H1 (cell line): ENCODE measurements around the gene HGD. TPM values are rescaled to one million over a fixed set of nuclear protein-coding genes. Genes with fewer than 3 reads are reported as not detected.

Experiments used
- CTCF ChIA-PET: fragments of 300-600 bp; sonication (Branson Sonifier 250); formaldehyde crosslinking; loops from one replicate; lab custom pipeline; 2021; ENCODE audit not compliant: partially characterized antibody; lab: Charles Lee
- POLR2A ChIA-PET: fragments of 300-600 bp; sonication (Branson Sonifier 250); formaldehyde crosslinking; loops from one replicate; lab custom pipeline; 2021; ENCODE audit warnings: inconsistent platforms; ENCODE audit not compliant: partially characterized antibody; lab: Charles Lee
- DNase-seq, 2 experiments: peaks; one replicate each; pipeline versions ENCODE4 v3.0.0 to v3.0.0-alpha.2; 2010 to 2022; ENCODE audit warnings: low spot score in 2 of 2, low read depth in 1 of 2, mixed read lengths in 1 of 2
- FAIRE-seq: peaks from 2 replicates; lab custom pipeline; 2011; peaks lifted over from hg19 to GRCh38; lab: Jason Lieb, UNC
- H2AFZ ChIP-seq: 2 replicates; pipeline ENCODE4 v1.8.1; 2012; ENCODE audit warnings: low read length, inconsistent platforms
- H2AK5ac ChIP-seq: 2 replicates; pipeline ENCODE4 v1.6.1; 2013; ENCODE audit warnings: low read depth, low read length
- H2BK120ac ChIP-seq: replicated peaks from 2 replicates; pipeline ENCODE3; 2013; ENCODE audit warnings: low read depth, low read length, inconsistent platforms
- H2BK12ac ChIP-seq: 2 replicates; pipeline ENCODE4 v1.6.1; 2013; ENCODE audit warnings: low read depth, low read length
- H2BK15ac ChIP-seq: 2 replicates; pipeline ENCODE4 v1.6.1; 2013; ENCODE audit warnings: low read length
- H2BK20ac ChIP-seq: 2 replicates; pipeline ENCODE4 v1.6.1; 2013; ENCODE audit warnings: low read length
- H2BK5ac ChIP-seq: 2 replicates; pipeline ENCODE4 v1.6.1; 2013; ENCODE audit warnings: low read depth, low read length
- H3K14ac ChIP-seq: 2 replicates; pipeline ENCODE4 v1.6.1; 2013; ENCODE audit warnings: inconsistent platforms; ENCODE audit not compliant: insufficient read length
- H3K18ac ChIP-seq: 2 replicates; pipeline ENCODE4 v1.6.1; 2013; ENCODE audit warnings: low read length; ENCODE audit errors: extremely low read depth
- H3K23ac ChIP-seq: 2 replicates; pipeline ENCODE4 v1.6.1; 2013; ENCODE audit warnings: inconsistent platforms; ENCODE audit not compliant: insufficient read length
- H3K23me2 ChIP-seq: 2 replicates; pipeline ENCODE4 v1.6.1; 2013; ENCODE audit warnings: low read depth, low read length
- H3K27ac ChIP-seq: 2 replicates; pipeline ENCODE4 v1.6.1; 2011; ENCODE audit warnings: low read depth, low read length, inconsistent platforms
- H3K27me3 ChIP-seq, 4 experiments: replicated peaks in 1 of 4; 1 replicate in 1 of 4; 2 replicates in 3 of 4; pipeline versions ENCODE4 v1.6.1 to v1.8.1; 2011 to 2013; ENCODE audit warnings: low read length in 3 of 4, mild to moderate bottlenecking in 3 of 4, inconsistent platforms in 2 of 4, mixed read lengths in 2 of 4, moderate library complexity in 1 of 4; ENCODE audit not compliant: control insufficient read depth in 3 of 4, insufficient read depth in 3 of 4; ENCODE audit errors: extremely low read depth in 1 of 4
- H3K36me3 ChIP-seq, 4 experiments: 2 replicates each; pipeline versions ENCODE4 v1.6.1 to v1.8.1; 2011 to 2013; ENCODE audit warnings: mild to moderate bottlenecking in 4 of 4, low read length in 3 of 4, moderate library complexity in 2 of 4, control low read depth in 1 of 4, inconsistent platforms in 1 of 4; ENCODE audit not compliant: insufficient read depth in 4 of 4, control insufficient read depth in 2 of 4
- H3K4ac ChIP-seq: replicated peaks from 2 replicates; pipeline ENCODE3; 2013; ENCODE audit warnings: low read length, low read depth, mixed read lengths, inconsistent platforms; ENCODE audit not compliant: insufficient read length
- H3K4me1 ChIP-seq, 4 experiments: replicated peaks in 1 of 4; 1 replicate in 1 of 4; 2 replicates in 3 of 4; pipeline versions ENCODE4 v1.6.1 to v1.8.1; 2011 to 2013; ENCODE audit warnings: low read length in 3 of 4, inconsistent platforms in 2 of 4, mixed read lengths in 1 of 4; ENCODE audit not compliant: insufficient read depth in 4 of 4, control insufficient read depth in 3 of 4
- H3K4me2 ChIP-seq, 2 experiments: 2 replicates each; pipeline versions ENCODE4 v1.6.1 to v1.8.1; 2011 to 2013; ENCODE audit warnings: low read depth in 2 of 2, low read length in 2 of 2, control low read depth in 1 of 2, inconsistent platforms in 1 of 2, mild to moderate bottlenecking in 1 of 2; ENCODE audit not compliant: insufficient read depth in 1 of 2
- H3K4me3 ChIP-seq, 4 experiments: fragments of 200-600, 300-600 bp in 1 of 4; sonication (generic), shearing (Covaris generic), sonication (Bioruptor Twin) in 1 of 4; 2 replicates each; pipeline versions ENCODE4 v1.5.1 to v1.8.1; 2011 to 2016; ENCODE audit warnings: low read length in 4 of 4, low read depth in 3 of 4, control low read depth in 2 of 4, inconsistent platforms in 2 of 4, mild to moderate bottlenecking in 2 of 4, mixed read lengths in 1 of 4, moderate library complexity in 1 of 4; ENCODE audit not compliant: insufficient read depth in 2 of 4; ENCODE audit errors: extremely low read depth in 1 of 4
- H3K56ac ChIP-seq: replicated peaks from 2 replicates; pipeline ENCODE3; 2013; ENCODE audit warnings: low read depth, mild to moderate bottlenecking, mixed read lengths, low read length, inconsistent platforms; ENCODE audit not compliant: insufficient read length
- H3K79me1 ChIP-seq: 2 replicates; pipeline ENCODE4 v1.6.1; 2013; ENCODE audit warnings: low read depth, low read length, control low read depth
- H3K79me2 ChIP-seq, 2 experiments: 2 replicates each; pipeline versions ENCODE4 v1.6.1 to v1.8.1; 2012 to 2013; ENCODE audit warnings: low read length in 2 of 2, mild to moderate bottlenecking in 2 of 2, inconsistent platforms in 1 of 2; ENCODE audit not compliant: insufficient read depth in 2 of 2, control insufficient read depth in 1 of 2
- H3K9ac ChIP-seq, 4 experiments: replicated peaks in 1 of 4; 1 replicate in 1 of 4; 2 replicates in 3 of 4; pipeline versions ENCODE4 v1.6.1 to v1.8.1; 2011 to 2013; ENCODE audit warnings: low read depth in 3 of 4, low read length in 3 of 4, control low read depth in 2 of 4, mild to moderate bottlenecking in 2 of 4, moderate library complexity in 2 of 4, inconsistent platforms in 1 of 4; ENCODE audit errors: extremely low read depth in 1 of 4
- H3K9me3 ChIP-seq, 2 experiments: 2 replicates each; pipeline versions ENCODE4 v1.6.1 to v1.8.1; 2012 to 2013; ENCODE audit warnings: mild to moderate bottlenecking in 2 of 2, moderate library complexity in 2 of 2, control low read depth in 1 of 2, inconsistent platforms in 1 of 2, low read depth in 1 of 2, low read length in 1 of 2, mixed read lengths in 1 of 2; ENCODE audit not compliant: insufficient read depth in 2 of 2
- H4K20me1 ChIP-seq, 2 experiments: replicated peaks in 1 of 2; 2 replicates each; pipeline versions ENCODE3 to v1.8.1; 2011 to 2013; ENCODE audit warnings: inconsistent platforms in 2 of 2, low read length in 2 of 2, mild to moderate bottlenecking in 1 of 2; ENCODE audit not compliant: insufficient read depth in 2 of 2, control insufficient read depth in 1 of 2
- H4K5ac ChIP-seq: 2 replicates; pipeline ENCODE4 v1.6.1; 2013; ENCODE audit warnings: low read length, low read depth, mixed read lengths, inconsistent platforms; ENCODE audit not compliant: insufficient read length
- H4K8ac ChIP-seq: 2 replicates; pipeline ENCODE4 v1.8.0; 2013; ENCODE audit warnings: mild to moderate bottlenecking, moderate library complexity, low read length, inconsistent platforms; ENCODE audit not compliant: insufficient read depth; ENCODE audit errors: extremely low read depth
- H4K91ac ChIP-seq: replicated peaks from 2 replicates; pipeline ENCODE3; 2013; ENCODE audit warnings: low read length, mixed read lengths, inconsistent platforms; ENCODE audit not compliant: insufficient read length
- NANOG ChIP-seq: IDR thresholded peaks from 2 replicates; pipeline ENCODE4 v1.6.1; 2011; ENCODE audit warnings: low read length, low read depth, mild to moderate bottlenecking, inconsistent platforms; ENCODE audit not compliant: insufficient read depth, poor library complexity, severe bottlenecking
- WGBS, 2 experiments: shearing (Covaris generic) in 1 of 2; methylation state at CpG; one replicate each; pipeline versions ENCODE4 v1.1.6 to v1.1.7; 2013 to 2015; ENCODE audit warnings: low lambda C conversion rate in 2 of 2, mixed read lengths in 2 of 2, inconsistent platforms in 1 of 2, low coverage in 1 of 2, missing lambda C conversion rate in 1 of 2; ENCODE audit not compliant: insufficient replicate concordance in 2 of 2, insufficient coverage in 1 of 2, insufficient read length in 1 of 2; ENCODE audit errors: extremely low coverage in 1 of 2, missing lambda C conversion rate in 1 of 2; 5-methylcytosine and 5-hydroxymethylcytosine counted together
- polyA plus RNA-seq, 7 experiments: library from polyadenylated mRNA; depleted of rRNA in 3 of 7; stranded (reverse) in 5 of 7; unstranded in 2 of 7; fragments of >200 nt in 5 of 7; fragments of 200-250 nt in 2 of 7; gene quantifications; 1 replicate in 5 of 7; 2 replicates in 1 of 7; 4 replicates in 1 of 7; pipeline versions ENCODE4 v1.2.1 to v1.2.3, GENCODE V29; 2011 to 2013; ENCODE audit warnings: missing spikeins in 2 of 7, mixed read lengths in 2 of 7
- total RNA-seq: library from RNA; stranded (reverse); fragmentation: NEBNext Ultra II Directional; extraction: Animal tissue kit (Norgen Biotek cat#: 25700); gene quantifications from 2 replicates; pipeline ENCODE4 v1.2.1, GENCODE V29; 2021
- TF ChIP-seq, protein P1 (sequence below): IDR thresholded peaks from 2 replicates; pipeline ENCODE4 v1.6.1; 2012; ENCODE audit warnings: inconsistent platforms

The HGD gene
- total and polyA plus RNA-seq, 2 of the 8 experiments (the other 6 are each of a cell fraction or from before 2014, with no cell fraction given), result 0.11 TPM; not detected in 1

DNA sequence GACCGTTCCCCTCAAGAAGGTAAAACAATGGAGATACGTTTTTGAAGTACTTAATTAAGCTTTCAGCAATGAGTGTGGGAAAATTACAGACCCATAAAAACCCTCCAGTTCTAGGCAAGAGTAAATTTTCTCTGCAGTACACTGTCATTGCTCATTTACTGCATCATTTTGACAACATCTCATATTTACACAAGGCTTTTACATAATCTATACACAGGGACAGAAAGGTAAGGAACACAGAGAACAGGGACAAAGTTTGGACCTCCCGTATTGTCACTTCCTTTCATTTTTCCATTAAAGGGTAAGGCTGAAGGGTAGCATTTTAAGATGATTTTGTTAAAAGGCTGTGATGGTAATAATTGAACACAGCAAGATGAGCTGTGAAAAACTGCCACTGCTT, 7.4 kb upstream of the HGD start:
- H3K56ac ChIP-seq, result no peak overlapping the region
- H3K79me2 ChIP-seq, result no peaks in the 10 kb centered on the region
- no peak overlapping the region for H4K91ac ChIP-seq
- H3K27ac ChIP-seq, result no peak overlapping the region
- H2BK5ac ChIP-seq, result no peak overlapping the region
- H2AFZ ChIP-seq, result no peak overlapping the region
- H3K9me3 ChIP-seq, result no peaks in the 10 kb centered on the region
- no peaks in the 10 kb centered on the region for H3K36me3 ChIP-seq
- no peaks in the 10 kb centered on the region for H4K20me1 ChIP-seq
- no peak overlapping the region for H3K4me3 ChIP-seq
- ChIA-PET POLR2A (interaction anchor here (1.3 kb wide), 1 partner anchor 25 kb away, joined by 4 read pairs; no protein-coding TSS in a partner anchor), CTCF (interaction anchor here (1.5 kb wide), 1 partner anchor 121 kb away, joined by 3 read pairs; no protein-coding TSS in a partner anchor)
- H3K14ac ChIP-seq, result no peak overlapping the region
- no peak overlapping the region for H3K9ac ChIP-seq
- no peak overlapping the region for H3K4me2 ChIP-seq
- WGBS, 2 experiments, result 88% methylated on average over 3 of the region's 3 CpGs; no CpG with 5 or more reads in 1 of the 2 experiments
- H4K5ac ChIP-seq, result no peak overlapping the region
- FAIRE-seq (no peak), DNase-seq (no peak)
- no peak overlapping the region for H2BK120ac ChIP-seq
- H3K4ac ChIP-seq, result no peak overlapping the region
- no peak overlapping the region for H3K18ac ChIP-seq
- no peak overlapping the region for H4K8ac ChIP-seq
- no peaks in the 10 kb centered on the region for H3K23me2 ChIP-seq
- H2AK5ac ChIP-seq, result no peak overlapping the region
- TF ChIP-seq, protein P1, sequence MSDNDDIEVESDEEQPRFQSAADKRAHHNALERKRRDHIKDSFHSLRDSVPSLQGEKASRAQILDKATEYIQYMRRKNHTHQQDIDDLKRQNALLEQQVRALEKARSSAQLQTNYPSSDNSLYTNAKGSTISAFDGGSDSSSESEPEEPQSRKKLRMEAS, result no peak
- TF ChIP-seq NANOG, result no peak
- H2BK15ac ChIP-seq, result no peak overlapping the region
- H3K27me3 ChIP-seq, result no peaks in the 10 kb centered on the region
- H3K4me1 ChIP-seq, result peaks cover 0 to 2% (median 0%) of the 10 kb centered on the region in 4 experiments; a peak in 2 of 7 replicates
- H2BK20ac ChIP-seq, result no peak overlapping the region
- no peaks in the 10 kb centered on the region for H3K79me1 ChIP-seq
- H2BK12ac ChIP-seq, result no peak overlapping the region
- H3K23ac ChIP-seq, result no peak overlapping the region
